Neural crest cell (in vitro differentiated cells): ENCODE measurements around the gene CDX2. TPM values are rescaled to one million over a fixed set of nuclear protein-coding genes. Genes with fewer than 3 reads are reported as not detected.
A peak's percentile ranks its signal among the peaks of the same experiment; 100 is the strongest.

ENCODE experiments used
- DNase-seq: peaks from one replicate; pipeline ENCODE4 v3.0.0; 2021; ENCODE audit warnings: low read depth, mixed read lengths, low spot score
- H3K27ac Mint-ChIP-seq: one replicate; pipeline ENCODE4 v1.8.0; 2021; ENCODE audit warnings: mild to moderate bottlenecking, mixed read lengths; ENCODE audit not compliant: unreplicated experiment
- H3K27me3 Mint-ChIP-seq: 2 replicates; pipeline ENCODE4 v1.8.0; 2021; ENCODE audit warnings: low read depth, mild to moderate bottlenecking, mixed read lengths
- H3K36me3 Mint-ChIP-seq: 2 replicates; pipeline ENCODE4 v1.8.0; 2021; ENCODE audit warnings: low read depth, mild to moderate bottlenecking, mixed read lengths
- H3K4me1 Mint-ChIP-seq: 2 replicates; pipeline ENCODE4 v1.8.0; 2021; ENCODE audit warnings: mixed read lengths
- H3K4me3 Mint-ChIP-seq: one replicate; pipeline ENCODE4 v1.8.0; 2021; ENCODE audit warnings: mild to moderate bottlenecking, mixed read lengths
- H3K9me3 Mint-ChIP-seq: 2 replicates; pipeline ENCODE4 v1.8.0; 2021; ENCODE audit warnings: mixed read lengths
- CTCF ChIP-seq: fragments of 200-600 bp; sonication (generic); conservative IDR thresholded peaks from 2 replicates; pipeline ENCODE4 v1.5.0; 2021; ENCODE audit warnings: antibody characterized with exemption, mild to moderate bottlenecking
- total RNA-seq: library from RNA; stranded (reverse); gene quantifications from 2 replicates; pipeline ENCODE4 v1.2.1, GENCODE V29; 2021

CDX2 gene
- total RNA-seq, 1 donor from 2014 or later, result 2.4 TPM

- Mint-ChIP-seq H3K4me1 (no peaks in the 10 kb centered on the region), H3K27me3 (peaks cover 95% of the 10 kb centered on the region), H3K9me3 (peaks cover 3% of the 10 kb centered on the region), H3K27ac (no peak overlapping the region), H3K36me3 (no peaks in the 10 kb centered on the region), H3K4me3 (no peak overlapping the region)
- no peak for TF ChIP-seq CTCF
- no peak for DNase-seq
These were observed 14.7 kb downstream of the CDX2 start for GRCh38 chr13:27954406-27954851.

GRCh38 chr13:27953676-27954405 is 15.3 kb downstream of the CDX2 start:
- H3K27me3 Mint-ChIP-seq, result peaks cover 95% of the 10 kb centered on the region
- DNase-seq, result peak; percentile 86
- no peak overlapping the region for H3K27ac Mint-ChIP-seq
- peak overlapping the region; percentile 81 for H3K4me3 Mint-ChIP-seq
- TF ChIP-seq CTCF, result peak; percentile 94
- peaks cover 3% of the 10 kb centered on the region for H3K9me3 Mint-ChIP-seq
- no peaks in the 10 kb centered on the region for H3K36me3 Mint-ChIP-seq
- no peaks in the 10 kb centered on the region for H3K4me1 Mint-ChIP-seq

GRCh38 chr13:27952876-27953675 is 16.0 kb downstream of the CDX2 start:
- Mint-ChIP-seq H3K4me3 (peak overlapping the region; percentile 79), H3K27ac (no peak overlapping the region), H3K27me3 (peaks cover 94% of the 10 kb centered on the region), H3K9me3 (peaks cover 3% of the 10 kb centered on the region), H3K4me1 (no peaks in the 10 kb centered on the region), H3K36me3 (no peaks in the 10 kb centered on the region)
- no peak for TF ChIP-seq CTCF
- DNase-seq, result no peak

- H3K4me3 Mint-ChIP-seq, result no peak overlapping the region
- H3K9me3 Mint-ChIP-seq, result no peaks in the 10 kb centered on the region
- H3K36me3 Mint-ChIP-seq, result no peaks in the 10 kb centered on the region
- no peak for DNase-seq
- no peak overlapping the region for H3K27ac Mint-ChIP-seq
- peaks cover 70% of the 10 kb centered on the region for H3K27me3 Mint-ChIP-seq
- TF ChIP-seq CTCF, result no peak
- no peaks in the 10 kb centered on the region for H3K4me1 Mint-ChIP-seq
These were observed 26.1 kb downstream of the CDX2 start for GRCh38 chr13:27942972-27943371.

- no peaks in the 10 kb centered on the region for H3K4me1 Mint-ChIP-seq
These were observed 35.4 kb downstream of the CDX2 start for GRCh38 chr13:27933580-27934328.

More at GRCh38 chr13:27933580-27934328, 35.4 kb downstream of the CDX2 start:
- H3K4me3 Mint-ChIP-seq, result no peak overlapping the region
- H3K9me3 Mint-ChIP-seq, result no peaks in the 10 kb centered on the region
- H3K27ac Mint-ChIP-seq, result no peak overlapping the region
- DNase-seq, result no peak
- TF ChIP-seq CTCF, result no peak
- peaks cover 6% of the 10 kb centered on the region for H3K36me3 Mint-ChIP-seq
- peaks cover 63% of the 10 kb centered on the region for H3K27me3 Mint-ChIP-seq
